A549 treated with CpdA at 1 μM for 4 hours (cell line): ENCODE results near the gene STOML2. TPM values are rescaled to one million over a fixed set of nuclear protein-coding genes. Genes with fewer than 3 reads are reported as not detected.

ENCODE experiments used
- total RNA-seq: library from RNA; stranded (reverse); fragments of 200-300 nt; extraction: Qiagen RNA extraction; gene quantifications from 5 replicates; pipeline ENCODE4 v1.2.3, GENCODE V29; 2022; ENCODE audit warnings: low read depth

STOML2 gene, protein sequence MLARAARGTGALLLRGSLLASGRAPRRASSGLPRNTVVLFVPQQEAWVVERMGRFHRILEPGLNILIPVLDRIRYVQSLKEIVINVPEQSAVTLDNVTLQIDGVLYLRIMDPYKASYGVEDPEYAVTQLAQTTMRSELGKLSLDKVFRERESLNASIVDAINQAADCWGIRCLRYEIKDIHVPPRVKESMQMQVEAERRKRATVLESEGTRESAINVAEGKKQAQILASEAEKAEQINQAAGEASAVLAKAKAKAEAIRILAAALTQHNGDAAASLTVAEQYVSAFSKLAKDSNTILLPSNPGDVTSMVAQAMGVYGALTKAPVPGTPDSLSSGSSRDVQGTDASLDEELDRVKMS
- total RNA-seq: 216 to 273 TPM (median 261 TPM) in 5 replicates

GRCh38 chr9:35102769-35103659, at the start of gene STOML2:
Gene STOML2, minus strand, starts transcription at chr9:35103131. Its CDS starts 37 bp downstream, at chr9:35103094.

DNA sequence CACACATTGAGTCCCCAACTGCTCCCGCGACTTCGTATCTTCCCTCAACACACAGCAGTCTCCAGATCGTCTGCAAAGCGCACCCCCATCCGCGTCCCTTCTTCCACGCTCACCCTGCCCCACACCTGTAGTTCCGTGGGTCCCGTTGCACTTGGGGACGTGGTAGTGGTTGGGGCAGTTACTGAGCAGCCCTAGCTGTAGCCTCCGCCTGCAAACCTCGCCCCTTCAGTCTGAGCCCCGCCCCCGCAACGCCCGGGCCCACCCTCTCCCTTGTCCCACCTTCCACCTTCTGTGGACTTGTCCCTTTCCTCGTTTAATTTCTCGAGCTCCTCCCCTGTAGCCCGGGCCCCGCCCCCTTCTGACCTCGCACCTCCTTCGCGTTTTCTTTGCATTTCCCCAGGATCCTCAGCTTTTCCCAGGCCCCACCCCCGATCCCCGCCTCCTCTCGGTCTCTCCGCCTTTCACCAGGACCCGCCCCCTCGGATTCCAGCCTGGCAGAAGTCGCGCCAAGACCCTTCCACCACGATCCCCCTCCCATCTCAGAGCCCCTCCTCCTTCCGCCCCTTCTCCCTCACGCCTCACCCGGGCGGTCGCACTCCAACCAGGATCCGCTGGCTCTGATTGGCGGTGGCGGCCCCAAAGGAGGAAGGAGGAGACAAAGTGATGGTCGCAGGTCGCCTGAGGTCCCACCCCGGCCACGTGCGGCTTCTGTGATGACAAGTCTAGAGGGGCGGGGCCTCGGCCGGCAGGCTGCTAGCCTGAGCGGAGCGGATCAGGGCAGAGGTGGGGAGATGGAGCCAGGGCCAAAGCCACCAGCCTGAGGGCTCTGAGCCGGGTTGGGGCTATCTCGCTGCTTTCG, 13.0 kb upstream of the STOML2 start, which contains the start of gene ATOSB:
Gene ATOSB, minus strand, starts transcription at position 183 of the 859 bp plus-strand sequence. CDS start 7,588 bp downstream, outside the sequence.

GRCh38 chr9:35096035-35096849, 6.7 kb downstream of the STOML2 start, which contains the start of gene PIGO:
Gene PIGO, minus strand, starts transcription at chr9:35096591. Its CDS starts 1,026 bp downstream, at chr9:35095565.

DNA sequence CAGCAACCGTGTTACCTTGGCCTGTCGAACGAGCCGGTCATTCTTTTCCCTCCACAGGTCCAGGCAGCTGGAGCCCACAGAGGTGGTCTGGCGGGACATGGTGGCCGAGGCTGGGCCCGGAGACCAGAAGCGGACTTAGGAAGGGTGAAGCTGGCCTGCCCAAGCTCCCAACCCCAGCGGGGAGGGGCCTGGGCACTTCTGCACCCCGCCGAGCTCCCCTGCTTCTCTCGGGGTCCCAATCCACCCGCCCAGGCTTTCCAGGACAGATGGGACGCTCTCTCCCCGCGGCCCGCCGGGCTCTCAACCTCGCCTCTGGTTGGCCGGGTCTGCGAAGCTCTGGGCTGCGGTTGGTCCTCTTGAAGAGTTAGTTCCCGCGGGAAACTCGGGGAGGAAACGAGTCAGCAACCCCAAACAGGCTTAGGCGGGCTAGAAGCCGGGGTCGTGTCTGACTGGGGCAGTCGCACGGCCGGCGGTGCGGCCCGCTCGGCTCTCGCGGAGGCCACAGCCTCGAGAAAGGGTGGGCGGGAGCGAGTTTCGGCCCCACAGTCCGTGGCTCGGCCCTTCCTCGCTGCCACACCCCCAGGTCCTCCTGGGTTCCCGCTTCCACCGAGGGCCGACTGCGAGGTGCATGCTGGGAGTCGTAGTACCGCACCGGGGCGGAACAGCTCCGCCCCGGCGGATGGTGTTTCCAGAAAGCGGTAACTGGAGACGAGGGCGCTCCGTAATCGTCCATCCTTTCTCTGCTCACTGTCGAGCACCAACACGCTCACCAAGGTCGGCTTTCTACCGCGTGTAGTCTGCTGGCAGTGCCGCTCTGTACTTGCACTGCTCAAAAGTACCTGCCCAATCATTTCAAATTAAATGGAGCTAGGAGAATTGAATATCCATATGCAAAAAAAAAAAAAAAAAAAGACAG, 23.2 kb downstream of the STOML2 start, which contains the start of gene FANCG:
Gene FANCG, minus strand, starts transcription at position 517 of the 916 bp plus-strand sequence. Its CDS starts 418 bp downstream, at position 99.

GRCh38 chr9:35072461-35073278, 30.3 kb downstream of the STOML2 start, which contains the start of gene VCP:
Gene VCP, minus strand, starts transcription at chr9:35072625. Its CDS starts 272 bp downstream, at chr9:35072353.

Other genes starting within 250 kb of the STOML2 start
- gene PHF24, start 144.8 kb downstream of the STOML2 start, total RNA-seq: 0.06 to 0.26 TPM (median 0.16 TPM) in 5 replicates
- 3.6 to 5.5 TPM (median 5.1 TPM) in 5 replicates for gene DNAJB5, start 113.4 kb downstream of the STOML2 start, total RNA-seq
- 288 to 309 TPM (median 299 TPM) in 5 replicates for gene VCP, start 30.5 kb downstream of the STOML2 start, total RNA-seq
- 46.9 to 58.5 TPM (median 56.2 TPM) in 5 replicates for gene FANCG, start 23.2 kb downstream of the STOML2 start, total RNA-seq
- 37.3 to 53.4 TPM (median 48.5 TPM) in 5 replicates for gene PIGO, start 6.5 kb downstream of the STOML2 start, total RNA-seq
- 6.5 to 10.7 TPM (median 9.3 TPM) in 5 replicates for gene ATOSB, start 12.7 kb upstream of the STOML2 start, total RNA-seq
- gene UNC13B, start 58.9 kb upstream of the STOML2 start, total RNA-seq: 8.7 to 9.8 TPM (median 9.5 TPM) in 5 replicates